Measurements from ENCODE around the gene HYI.

GRCh38 chr1:43421396-43421795 lies 32.3 kb downstream of the HYI start:
- TF ChIP-seq, protein P1, sequence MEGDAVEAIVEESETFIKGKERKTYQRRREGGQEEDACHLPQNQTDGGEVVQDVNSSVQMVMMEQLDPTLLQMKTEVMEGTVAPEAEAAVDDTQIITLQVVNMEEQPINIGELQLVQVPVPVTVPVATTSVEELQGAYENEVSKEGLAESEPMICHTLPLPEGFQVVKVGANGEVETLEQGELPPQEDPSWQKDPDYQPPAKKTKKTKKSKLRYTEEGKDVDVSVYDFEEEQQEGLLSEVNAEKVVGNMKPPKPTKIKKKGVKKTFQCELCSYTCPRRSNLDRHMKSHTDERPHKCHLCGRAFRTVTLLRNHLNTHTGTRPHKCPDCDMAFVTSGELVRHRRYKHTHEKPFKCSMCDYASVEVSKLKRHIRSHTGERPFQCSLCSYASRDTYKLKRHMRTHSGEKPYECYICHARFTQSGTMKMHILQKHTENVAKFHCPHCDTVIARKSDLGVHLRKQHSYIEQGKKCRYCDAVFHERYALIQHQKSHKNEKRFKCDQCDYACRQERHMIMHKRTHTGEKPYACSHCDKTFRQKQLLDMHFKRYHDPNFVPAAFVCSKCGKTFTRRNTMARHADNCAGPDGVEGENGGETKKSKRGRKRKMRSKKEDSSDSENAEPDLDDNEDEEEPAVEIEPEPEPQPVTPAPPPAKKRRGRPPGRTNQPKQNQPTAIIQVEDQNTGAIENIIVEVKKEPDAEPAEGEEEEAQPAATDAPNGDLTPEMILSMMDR (IDR thresholded peaks at IDR 0.05): no peak
- TF ChIP-seq TCF7L2 (IDR thresholded peaks at IDR 0.05; ENCODE audit: low read depth, low read length) (no peak), POLR2AphosphoS5 (IDR thresholded peaks at IDR 0.05; ENCODE audit: low read depth, low read length) (no peak), SIN3A (IDR thresholded peaks at IDR 0.05; ENCODE audit: borderline replicate concordance, insufficient read depth, low read depth, low read length) (no peak), REST (IDR thresholded peaks at IDR 0.05; ENCODE audit: insufficient read depth in 1 of 2, low read depth in 2 of 2, low read length in 1 of 2) (no peak)
